NCI-H1436 treated with DMSO at 0.1 percent for 48 hours (cell line): ENCODE results near the gene ASCL5.

ENCODE experiments used
- DNase-seq: peaks from one replicate; lab custom pipeline; 2025; lab: John Stamatoyannopoulos, UW

The ASCL5 gene

GRCh38 chr1:201085902-201086735 is 40.9 kb downstream of the ASCL5 start:
- no peak for DNase-seq

GRCh38 chr1:201084295-201084694 is 42.7 kb downstream of the ASCL5 start:
- DNase-seq = peak; percentile 37

- DNase-seq = no peak
Observed at GRCh38 chr1:201083741-201084140, 43.2 kb downstream of the ASCL5 start.

GRCh38 chr1:201080135-201080534 is 46.8 kb downstream of the ASCL5 start:
- no peak for DNase-seq

- no peak for DNase-seq
Observed at GRCh38 chr1:201077736-201078135, 49.2 kb downstream of the ASCL5 start.

GRCh38 chr1:201077116-201077515 is 49.9 kb downstream of the ASCL5 start:
- DNase-seq = no peak

- DNase-seq = no peak
Observed at GRCh38 chr1:201076092-201076491, 50.9 kb downstream of the ASCL5 start.

GRCh38 chr1:201074018-201074417 is 53.0 kb downstream of the ASCL5 start:
- DNase-seq = no peak

GRCh38 chr1:201072922-201073321 is 54.1 kb downstream of the ASCL5 start:
- DNase-seq = no peak

- DNase-seq = no peak
Observed at GRCh38 chr1:201072149-201072548, 54.8 kb downstream of the ASCL5 start.

- DNase-seq = no peak
Observed at GRCh38 chr1:201069636-201070035, 57.3 kb downstream of the ASCL5 start.

- no peak for DNase-seq
Observed at GRCh38 chr1:201068976-201069375, 58.0 kb downstream of the ASCL5 start.

GRCh38 chr1:201066986-201067385 is 60.0 kb downstream of the ASCL5 start:
- DNase-seq = no peak

GRCh38 chr1:201065686-201066085 is 61.3 kb downstream of the ASCL5 start:
- no peak for DNase-seq

- DNase-seq = no peak
Observed at GRCh38 chr1:201064806-201065205, 62.2 kb downstream of the ASCL5 start.
